ENCODE measurements around the gene FIGNL2. TPM values are rescaled to one million over a fixed set of nuclear protein-coding genes. Genes with fewer than 3 reads are reported as not detected.

Gene FIGNL2
- total RNA-seq, 2 donors from 2014 or later, result 10.5 to 17.7 TPM

GRCh38 chr12:51865757-51866270 lies 17.3 kb upstream of the FIGNL2 start:
- Histone ChIP-seq H3K4me1 (ENCODE audit: control insufficient read depth, insufficient read depth, low read length) (peaks cover 14% of the 10 kb centered on the region), H3K4me3 (ENCODE audit: low read length) (no peak overlapping the region), H3K9ac (ENCODE audit: extremely low read depth, low read length, poor library complexity, severe bottlenecking) (no peak overlapping the region), H3K27me3 (ENCODE audit: control insufficient read depth, insufficient read depth, low read length, poor library complexity, severe bottlenecking) (peaks cover 68% of the 10 kb centered on the region), H3K36me3 (ENCODE audit: control insufficient read depth, insufficient read depth, low read length) (no peaks in the 10 kb centered on the region), H3K9me3 (ENCODE audit: control insufficient read depth, low read length) (no peaks in the 10 kb centered on the region), H3K27ac (ENCODE audit: low read depth, low read length) (peak overlapping the region; percentile 93)
- Mint-ChIP-seq H3K4me1 (peaks cover 23% of the 10 kb centered on the region), H3K27ac (no peak overlapping the region), H3K27me3 (ENCODE audit: insufficient read depth) (peaks cover 87% of the 10 kb centered on the region), H3K9me3 (no peaks in the 10 kb centered on the region), H3K36me3 (ENCODE audit: low read depth) (no peaks in the 10 kb centered on the region), H3K4me3 (no peak overlapping the region)
- no peak for TF ChIP-seq CTCF (conservative IDR thresholded peaks at IDR 0.05)
- DNase-seq, result peak; percentile 76
- WGBS, 2 experiments (ENCODE audit: insufficient coverage in 1 of 2, insufficient read length in 1 of 2), result 79 to 81% methylated on average over 6 to 7 of the region's 7 CpGs

- Mint-ChIP-seq H3K36me3 (ENCODE audit: low read depth) (no peaks in the 10 kb centered on the region), H3K27ac (no peak overlapping the region), H3K27me3 (ENCODE audit: insufficient read depth) (peaks cover 80% of the 10 kb centered on the region), H3K4me3 (peak overlapping the region; percentile 64), H3K9me3 (no peaks in the 10 kb centered on the region), H3K4me1 (peaks cover 20% of the 10 kb centered on the region)
- H3K27ac ChIP-seq (ENCODE audit: low read depth, low read length), result peak overlapping the region; percentile 93
- H3K4me1 ChIP-seq (ENCODE audit: control insufficient read depth, insufficient read depth, low read length), result peaks cover 14% of the 10 kb centered on the region
- WGBS, 2 experiments (ENCODE audit: insufficient coverage in 1 of 2, insufficient read length in 1 of 2), result 40 to 52% methylated on average over 2 to 12 of the region's 12 CpGs
- no peaks in the 10 kb centered on the region for H3K9me3 ChIP-seq (ENCODE audit: control insufficient read depth, low read length)
- DNase-seq, result peak; percentile 54
- TF ChIP-seq CTCF (conservative IDR thresholded peaks at IDR 0.05), result no peak
- H3K27me3 ChIP-seq (ENCODE audit: control insufficient read depth, insufficient read depth, low read length, poor library complexity, severe bottlenecking), result peaks cover 60% of the 10 kb centered on the region
- H3K4me3 ChIP-seq (ENCODE audit: low read length), result peak overlapping the region; percentile 83
- no peaks in the 10 kb centered on the region for H3K36me3 ChIP-seq (ENCODE audit: control insufficient read depth, insufficient read depth, low read length)
- no peak overlapping the region for H3K9ac ChIP-seq (ENCODE audit: extremely low read depth, low read length, poor library complexity, severe bottlenecking)
Observed at GRCh38 chr12:51864833-51865670, 16.5 kb upstream of the FIGNL2 start.

- Histone ChIP-seq H3K4me3 (ENCODE audit: low read length) (peak overlapping the region; percentile 83), H3K9ac (ENCODE audit: extremely low read depth, low read length, poor library complexity, severe bottlenecking) (peak overlapping the region; percentile 11), H3K27me3 (ENCODE audit: control insufficient read depth, insufficient read depth, low read length, poor library complexity, severe bottlenecking) (peaks cover 52% of the 10 kb centered on the region), H3K4me1 (ENCODE audit: control insufficient read depth, insufficient read depth, low read length) (peaks cover 14% of the 10 kb centered on the region), H3K9me3 (ENCODE audit: control insufficient read depth, low read length) (no peaks in the 10 kb centered on the region), H3K36me3 (ENCODE audit: control insufficient read depth, insufficient read depth, low read length) (no peaks in the 10 kb centered on the region), H3K27ac (ENCODE audit: low read depth, low read length) (peak overlapping the region; percentile 93)
- 5% methylated on average over 33 to 53 of the region's 53 CpGs for WGBS, 2 experiments (ENCODE audit: insufficient coverage in 1 of 2, insufficient read length in 1 of 2)
- Mint-ChIP-seq H3K9me3 (no peaks in the 10 kb centered on the region), H3K36me3 (ENCODE audit: low read depth) (no peaks in the 10 kb centered on the region), H3K27ac (peak overlapping the region; percentile 39), H3K4me1 (peaks cover 16% of the 10 kb centered on the region), H3K27me3 (ENCODE audit: insufficient read depth) (peaks cover 80% of the 10 kb centered on the region), H3K4me3 (peak overlapping the region; percentile 64)
- DNase-seq, result peak; percentile 97
- peak; percentile 12 for TF ChIP-seq CTCF (conservative IDR thresholded peaks at IDR 0.05)
Observed at GRCh38 chr12:51863933-51864832, 15.7 kb upstream of the FIGNL2 start.

All from endodermal cell (in vitro differentiated cells).